Aorta (tissue), 5 donors: ENCODE data around the gene SH3BGRL. TPM values are rescaled to one million over a fixed set of nuclear protein-coding genes. Genes with fewer than 3 reads are reported as not detected.

Source experiments
- ATAC-seq: fragments of 200-7000 bp; cut with Tn5 transposase; one replicate; pipeline ENCODE4 v1.9.1; 2022; ENCODE audit warnings: moderate library complexity; ENCODE audit not compliant: low FRiP score
- DNase-seq, 2 donors: peaks; one replicate each; pipeline ENCODE4 v3.0.0-alpha.2; 2020
- H3K27ac ChIP-seq, 2 donors: one replicate each; pipeline ENCODE4 v1.5.1; 2013; ENCODE audit warnings: low read length in 2 of 2, mild to moderate bottlenecking in 2 of 2, moderate library complexity in 2 of 2, control low read depth in 1 of 2, inconsistent platforms in 1 of 2, low read depth in 1 of 2
- H3K27me3 ChIP-seq, 2 donors: one replicate each; pipeline ENCODE4 v1.6.1; 2013; ENCODE audit warnings: control low read depth in 1 of 2, low read length in 1 of 2, mild to moderate bottlenecking in 1 of 2, moderate library complexity in 1 of 2; ENCODE audit not compliant: insufficient read depth in 2 of 2, control insufficient read depth in 1 of 2
- H3K36me3 ChIP-seq, 2 donors: one replicate each; pipeline ENCODE4 v1.6.1; 2013; ENCODE audit warnings: control low read depth in 1 of 2, low read length in 1 of 2, mild to moderate bottlenecking in 1 of 2; ENCODE audit not compliant: insufficient read depth in 2 of 2, control insufficient read depth in 1 of 2
- H3K4me1 ChIP-seq, 2 donors: one replicate each; pipeline ENCODE4 v1.6.1; 2013; ENCODE audit warnings: low read length in 2 of 2, control low read depth in 1 of 2, mild to moderate bottlenecking in 1 of 2, moderate library complexity in 1 of 2; ENCODE audit not compliant: insufficient read depth in 2 of 2, control insufficient read depth in 1 of 2
- H3K4me3 ChIP-seq, 2 donors: one replicate each; pipeline ENCODE4 v1.5.1; 2013; ENCODE audit warnings: low read length in 2 of 2, control low read depth in 1 of 2, mild to moderate bottlenecking in 1 of 2
- H3K9me3 ChIP-seq: one replicate; pipeline ENCODE4 v1.6.1; 2013; ENCODE audit warnings: mild to moderate bottlenecking, low read length; ENCODE audit not compliant: control insufficient read depth
- WGBS, 2 donors: extraction: QIAGEN DNeasy Blood & Tissue Kit; methylation state at CpG; one replicate each; pipeline ENCODE4 v1.1.7; 2013; 5-methylcytosine and 5-hydroxymethylcytosine counted together
- intact Hi-C, 2 donors: fragments of 100-400 bp; cut with DNase I; formaldehyde crosslinking; loops; one replicate each; pipeline versions ENCODE4 v1.14.2 to v1.15.0; 2022
- polyA plus RNA-seq, 2 donors: library from polyadenylated mRNA; stranded (reverse); fragments of 200-250 nt; gene quantifications; one replicate each; pipeline ENCODE4 v1.2.3, GENCODE V29; 2013
- total RNA-seq, 2 donors: library from RNA; stranded (reverse); fragmentation: NEBNext Ultra II Directional; extraction: Animal tissue kit (Norgen Biotek cat#: 25700); gene quantifications; one replicate each; pipeline ENCODE4 v1.2.1, GENCODE V29; 2021
- donor health status: healthy with polysubstance abuse.
- donor health status: Bipolar disorder and iron deficiency.
- donor health status: DM: no; HTN: no; CAD: no.
- donor health status: DM: no; HTN: no; CAD: no.
- donor health status: DM: yes; HTN: yes; CAD: no.

The SH3BGRL gene
- total and polyA plus RNA-seq, 4 donors, result 199 to 359 (median 223) TPM

- intact Hi-C loops, result no loop called here
- DNase-seq (no peak), ATAC-seq (no peak)
- 19 to 20% methylated on average over 2 of the region's 2 CpGs for WGBS, 2 donors
- Histone ChIP-seq H3K27me3 (no peaks in the 10 kb centered on the region), H3K9me3 (no peaks in the 10 kb centered on the region), H3K4me1 (no peaks in the 10 kb centered on the region), H3K36me3 (no peaks in the 10 kb centered on the region), H3K27ac (no peak overlapping the region), H3K4me3 (no peak overlapping the region)
Observed at GRCh38 chrX:81263059-81263458, 61.2 kb downstream of the SH3BGRL start.

- 69 to 93% methylated on average over 2 of the region's 2 CpGs for WGBS, 2 donors
- H3K9me3 ChIP-seq, result no peaks in the 10 kb centered on the region
- intact Hi-C loops, result no loop called here
Observed at GRCh38 chrX:81278616-81279015, 76.7 kb downstream of the SH3BGRL start.

GRCh38 chrX:81280148-81280547, 78.2 kb downstream of the SH3BGRL start:
- Histone ChIP-seq H3K9me3 (no peaks in the 10 kb centered on the region), H3K4me3 (no peak overlapping the region), H3K27ac (no peak overlapping the region), H3K27me3 (no peaks in the 10 kb centered on the region), H3K36me3 (no peaks in the 10 kb centered on the region), H3K4me1 (no peaks in the 10 kb centered on the region)
- intact Hi-C loops, result no loop called here
- ATAC-seq, result no peak
- 49 to 94% methylated on average over 8 of the region's 8 CpGs for WGBS, 2 donors
- no peak for DNase-seq

More at GRCh38 chrX:81278616-81279015, 76.7 kb downstream of the SH3BGRL start:
- Histone ChIP-seq H3K4me3 (no peak overlapping the region), H3K27me3 (no peaks in the 10 kb centered on the region), H3K4me1 (no peaks in the 10 kb centered on the region), H3K27ac (no peak overlapping the region), H3K36me3 (no peaks in the 10 kb centered on the region)
- no peak for DNase-seq
- ATAC-seq, result no peak

- no peaks in the 10 kb centered on the region for H3K4me1 ChIP-seq
- no peaks in the 10 kb centered on the region for H3K9me3 ChIP-seq
- H3K27ac ChIP-seq, result no peak overlapping the region
- DNase-seq (no peak), ATAC-seq (no peak)
- no peaks in the 10 kb centered on the region for H3K27me3 ChIP-seq
- intact Hi-C loops, result no loop called here
- 49 to 70% methylated on average over 3 of the region's 3 CpGs for WGBS, 2 donors
- H3K36me3 ChIP-seq, result no peaks in the 10 kb centered on the region
- no peak overlapping the region for H3K4me3 ChIP-seq
Observed at GRCh38 chrX:81286075-81286474, 84.2 kb downstream of the SH3BGRL start.

GRCh38 chrX:81286608-81287007, 84.7 kb downstream of the SH3BGRL start:
- no peaks in the 10 kb centered on the region for H3K36me3 ChIP-seq
- no peaks in the 10 kb centered on the region for H3K27me3 ChIP-seq
- no peaks in the 10 kb centered on the region for H3K9me3 ChIP-seq
- intact Hi-C loops, result no loop called here
- 55 to 74% methylated on average over 1 of the region's 1 CpG for WGBS, 2 donors
- DNase-seq (no peak), ATAC-seq (no peak)
- H3K4me3 ChIP-seq, result no peak overlapping the region
- H3K27ac ChIP-seq, result no peak overlapping the region
- no peaks in the 10 kb centered on the region for H3K4me1 ChIP-seq

GRCh38 chrX:81291996-81292395, 90.1 kb downstream of the SH3BGRL start:
- no peak for ATAC-seq
- Histone ChIP-seq H3K36me3 (no peaks in the 10 kb centered on the region), H3K27ac (no peak overlapping the region), H3K9me3 (no peaks in the 10 kb centered on the region), H3K4me3 (no peak overlapping the region), H3K4me1 (no peaks in the 10 kb centered on the region), H3K27me3 (no peaks in the 10 kb centered on the region)
- 78 to 95% methylated on average over 2 of the region's 2 CpGs for WGBS, 2 donors
- intact Hi-C loops, result no loop called here
- no peak for DNase-seq

- ATAC-seq (no peak), DNase-seq (no peak)
- no peaks in the 10 kb centered on the region for H3K4me1 ChIP-seq
- H3K9me3 ChIP-seq, result no peaks in the 10 kb centered on the region
- no peaks in the 10 kb centered on the region for H3K36me3 ChIP-seq
- no peak overlapping the region for H3K4me3 ChIP-seq
- WGBS, 2 donors, result 94 to 98% methylated on average over 2 of the region's 2 CpGs
- H3K27me3 ChIP-seq, result no peaks in the 10 kb centered on the region
- no peak overlapping the region for H3K27ac ChIP-seq
- intact Hi-C loops, result no loop called here
Observed at GRCh38 chrX:81294101-81294500, 92.2 kb downstream of the SH3BGRL start.

GRCh38 chrX:81301877-81302276, 100.0 kb downstream of the SH3BGRL start:
- no peaks in the 10 kb centered on the region for H3K27me3 ChIP-seq
- DNase-seq, result no peak
- H3K4me1 ChIP-seq, result no peaks in the 10 kb centered on the region
- intact Hi-C loops, result no loop called here
- no peaks in the 10 kb centered on the region for H3K36me3 ChIP-seq
- no peak for ATAC-seq
- no peak overlapping the region for H3K4me3 ChIP-seq
- no peaks in the 10 kb centered on the region for H3K9me3 ChIP-seq
- H3K27ac ChIP-seq, result no peak overlapping the region
- 84 to 89% methylated on average over 1 of the region's 1 CpG for WGBS, 2 donors

- intact Hi-C loops, result no loop called here
- no peak for DNase-seq
- no peak overlapping the region for H3K27ac ChIP-seq
- no peak overlapping the region for H3K4me3 ChIP-seq
- no peaks in the 10 kb centered on the region for H3K27me3 ChIP-seq
- H3K9me3 ChIP-seq, result no peaks in the 10 kb centered on the region
- no peaks in the 10 kb centered on the region for H3K36me3 ChIP-seq
- H3K4me1 ChIP-seq, result no peaks in the 10 kb centered on the region
- no peak for ATAC-seq
Observed at GRCh38 chrX:81304563-81304962, 102.7 kb downstream of the SH3BGRL start.
